NCI-H526 treated with DMSO at 0.1 percent for 48 hours (cell line): ENCODE results near the gene OR10A5.
"Not testable (repeated sequence)": the region's sequence is repeated elsewhere in the genome, so short reads cannot be mapped to it uniquely, and the experiment has no call there.

Experiments
- DNase-seq: peaks from one replicate; lab custom pipeline; 2025; lab: John Stamatoyannopoulos, UW

OR10A5 gene

GRCh38 chr11:6876325-6876724 lies 30.8 kb downstream of the OR10A5 start, which contains the start of gene OR10A4:
Gene OR10A4 (plus strand): TSS chr11:6876625. CDS start chr11:6876648, 23 bp downstream.
- DNase-seq: no peak

GRCh38 chr11:6876914-6877313 lies 31.4 kb downstream of the OR10A5 start:
- DNase-seq: no peak

- DNase-seq: no peak
Observed at GRCh38 chr11:6882751-6883150, 37.3 kb downstream of the OR10A5 start.

GRCh38 chr11:6887711-6888110 lies 42.2 kb downstream of the OR10A5 start:
- DNase-seq: not testable (repeated sequence)

GRCh38 chr11:6888830-6889229 lies 43.3 kb downstream of the OR10A5 start:
- DNase-seq: no peak

- no peak for DNase-seq
Observed at GRCh38 chr11:6889835-6890234, 44.4 kb downstream of the OR10A5 start.

- DNase-seq: no peak
Observed at GRCh38 chr11:6892400-6892799, 46.9 kb downstream of the OR10A5 start, which contains the start of gene OR2D2. Gene OR2D2 (minus strand): TSS chr11:6892500. CDS start chr11:6892500, 0 bp downstream.

GRCh38 chr11:6894097-6894496 lies 48.6 kb downstream of the OR10A5 start:
- DNase-seq: no peak

- peak; percentile 50 for DNase-seq
Observed at GRCh38 chr11:6895010-6895409, 49.5 kb downstream of the OR10A5 start.
